HG03025 (cell line): ENCODE measurements around the gene CEP70.
"Not testable (repeated sequence)": the region's sequence is repeated elsewhere in the genome, so short reads cannot be mapped to it uniquely, and the experiment has no call there.

Source experiments
- ATAC-seq: cut with Tn5 transposase; IDR thresholded peaks from one replicate; pipeline ENCODE4 v1.9.1; 2021; ENCODE audit warnings: mild to moderate bottlenecking, moderate library complexity; ENCODE audit not compliant: unreplicated experiment, low FRiP score

Gene CEP70

GRCh38 chr3:138521445-138521844 is 72.6 kb downstream of the CEP70 start:
- ATAC-seq, result not testable (repeated sequence)

- no peak for ATAC-seq
These were observed 80.8 kb downstream of the CEP70 start for GRCh38 chr3:138513090-138513843.

- ATAC-seq, result no peak
These were observed 82.1 kb downstream of the CEP70 start for GRCh38 chr3:138511945-138512344.

- no peak for ATAC-seq
These were observed 84.5 kb downstream of the CEP70 start for GRCh38 chr3:138509586-138509985.

GRCh38 chr3:138507524-138507923 is 86.5 kb downstream of the CEP70 start:
- no peak for ATAC-seq

- ATAC-seq, result no peak
These were observed 95.1 kb downstream of the CEP70 start for GRCh38 chr3:138498991-138499390.

- no peak for ATAC-seq
These were observed 96.2 kb downstream of the CEP70 start for GRCh38 chr3:138497851-138498250.

GRCh38 chr3:138497021-138497420 is 97.0 kb downstream of the CEP70 start:
- ATAC-seq, result no peak

- no peak for ATAC-seq
These were observed 97.6 kb downstream of the CEP70 start for GRCh38 chr3:138496436-138496835.

GRCh38 chr3:138495638-138496037 is 98.4 kb downstream of the CEP70 start:
- not testable (repeated sequence) for ATAC-seq

GRCh38 chr3:138494607-138494929 is 99.5 kb downstream of the CEP70 start:
- ATAC-seq, result no peak

- ATAC-seq, result no peak
These were observed 100.1 kb downstream of the CEP70 start for GRCh38 chr3:138493804-138494606.

- no peak for ATAC-seq
These were observed 100.9 kb downstream of the CEP70 start for GRCh38 chr3:138492980-138493675.

GRCh38 chr3:138491971-138492370 is 102.1 kb downstream of the CEP70 start:
- ATAC-seq, result no peak

GRCh38 chr3:138486580-138486979 is 107.5 kb downstream of the CEP70 start:
- not testable (repeated sequence) for ATAC-seq

GRCh38 chr3:138484672-138485071 is 109.4 kb downstream of the CEP70 start:
- ATAC-seq, result not testable (repeated sequence)

GRCh38 chr3:138479438-138479863 is 114.6 kb downstream of the CEP70 start:
- ATAC-seq, result no peak

- no peak for ATAC-seq
These were observed 116.3 kb downstream of the CEP70 start for GRCh38 chr3:138477801-138478200.

GRCh38 chr3:138477120-138477519 is 116.9 kb downstream of the CEP70 start:
- ATAC-seq, result no peak

GRCh38 chr3:138476526-138476925 is 117.5 kb downstream of the CEP70 start:
- ATAC-seq, result no peak

- ATAC-seq, result no peak
These were observed 119.9 kb downstream of the CEP70 start for GRCh38 chr3:138474163-138474562.
